Posterior cingulate gyrus (tissue), 11 donors: ENCODE results near the gene ZNHIT1.
A peak's percentile ranks its signal among the peaks of the same experiment; 100 is the strongest.

Source experiments
- DNase-seq, 10 donors: peaks; one replicate each; pipeline versions ENCODE4 v3.0.0 to v3.0.0-alpha.2; 2020 to 2021; ENCODE audit warnings: mixed read lengths in 3 of 10
- intact Hi-C: fragments of 100-400 bp; cut with DNase I; formaldehyde crosslinking; loops from one replicate; pipeline ENCODE4 v1.15.1; 2023

Gene ZNHIT1

GRCh38 chr7:101217388-101218235, at the start of gene ZNHIT1, which contains the start of gene PLOD3:
Gene ZNHIT1 (plus strand): TSS chr7:101218165. CDS start chr7:101218196, 31 bp downstream.
Gene PLOD3 (minus strand): TSS chr7:101217581. CDS start chr7:101217274, 307 bp downstream.
- DNase-seq, result peak; percentile 87 to 99 (median 94)
- intact Hi-C loops, result loop anchor here (2.0 kb wide), 1 partner anchor 27 kb away; the partner anchor contains the start of gene FIS1

- intact Hi-C loops, result no loop called here
- DNase-seq, result no peak
Observed at GRCh38 chr7:101168412-101169049, 49.4 kb upstream of the ZNHIT1 start.

DNA sequence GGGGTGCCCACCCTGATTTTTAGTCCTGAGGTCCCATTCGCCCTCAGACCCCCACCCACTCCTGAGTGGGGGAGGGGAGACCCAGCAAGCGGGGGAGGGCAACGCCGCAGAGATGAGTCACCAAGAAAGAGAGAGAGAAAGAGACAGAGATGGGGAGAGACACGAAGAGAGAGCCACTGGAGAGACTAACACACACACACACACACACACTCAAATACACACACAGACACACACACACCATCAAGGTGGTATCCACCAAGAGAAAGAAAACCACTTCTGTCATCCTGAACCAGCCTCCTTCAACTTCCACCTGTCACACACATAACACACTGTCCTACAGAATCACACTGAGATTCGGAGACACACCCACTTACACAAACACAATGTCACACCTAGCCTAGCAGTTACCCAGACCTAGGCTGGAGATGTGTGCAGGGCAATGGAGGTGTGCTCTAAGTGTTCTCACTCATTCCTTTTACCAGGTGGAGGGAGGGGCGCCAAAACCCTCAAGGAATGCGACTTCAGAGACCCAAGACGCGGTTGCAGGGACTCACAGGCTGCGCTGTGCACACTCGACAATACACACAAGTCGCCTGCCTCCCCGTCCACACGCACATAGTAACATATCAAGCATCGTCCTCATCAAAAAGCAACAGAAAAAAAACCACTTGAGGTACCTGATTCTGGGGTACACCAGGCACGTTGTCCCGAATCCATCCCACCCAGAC, 48.7 kb upstream of the ZNHIT1 start:
- DNase-seq, result no peak
- intact Hi-C loops, result no loop called here

DNA sequence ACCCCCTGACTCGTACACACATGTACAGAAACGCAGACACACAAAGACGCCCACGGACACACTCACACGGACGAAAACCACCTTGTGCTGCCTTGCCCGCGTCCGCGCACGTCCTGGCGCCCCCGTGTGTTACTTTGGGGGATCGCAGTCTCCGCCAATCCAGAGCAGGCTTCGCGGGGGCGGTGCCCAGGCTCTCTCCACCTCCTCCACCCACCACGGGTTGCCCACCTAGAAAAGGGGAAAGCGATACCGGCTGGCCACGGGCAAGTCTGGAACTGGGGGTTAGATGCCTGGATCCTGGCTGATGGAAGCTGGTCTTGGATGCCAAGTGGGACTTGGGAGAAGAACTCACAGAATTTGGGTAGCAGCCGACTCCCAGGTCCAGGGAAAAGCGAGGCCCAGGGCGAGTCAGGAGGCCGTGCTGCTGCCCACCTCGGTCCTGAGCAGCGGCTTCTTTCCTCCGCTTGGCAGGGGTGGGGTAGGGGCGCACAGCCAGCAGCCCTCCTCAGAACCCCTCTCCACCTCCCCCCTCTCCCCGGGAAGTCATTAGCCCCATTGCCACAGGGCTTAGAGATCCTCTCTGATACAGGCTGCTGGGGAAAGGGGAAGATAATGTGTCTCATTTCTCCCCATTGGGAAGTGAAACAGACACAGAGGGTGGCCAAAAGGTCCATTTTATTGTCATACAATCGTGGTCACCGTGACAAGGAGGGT, 48.0 kb upstream of the ZNHIT1 start:
- intact Hi-C loops, result no loop called here
- peak; percentile 52 to 95 (median 78) for DNase-seq

DNA sequence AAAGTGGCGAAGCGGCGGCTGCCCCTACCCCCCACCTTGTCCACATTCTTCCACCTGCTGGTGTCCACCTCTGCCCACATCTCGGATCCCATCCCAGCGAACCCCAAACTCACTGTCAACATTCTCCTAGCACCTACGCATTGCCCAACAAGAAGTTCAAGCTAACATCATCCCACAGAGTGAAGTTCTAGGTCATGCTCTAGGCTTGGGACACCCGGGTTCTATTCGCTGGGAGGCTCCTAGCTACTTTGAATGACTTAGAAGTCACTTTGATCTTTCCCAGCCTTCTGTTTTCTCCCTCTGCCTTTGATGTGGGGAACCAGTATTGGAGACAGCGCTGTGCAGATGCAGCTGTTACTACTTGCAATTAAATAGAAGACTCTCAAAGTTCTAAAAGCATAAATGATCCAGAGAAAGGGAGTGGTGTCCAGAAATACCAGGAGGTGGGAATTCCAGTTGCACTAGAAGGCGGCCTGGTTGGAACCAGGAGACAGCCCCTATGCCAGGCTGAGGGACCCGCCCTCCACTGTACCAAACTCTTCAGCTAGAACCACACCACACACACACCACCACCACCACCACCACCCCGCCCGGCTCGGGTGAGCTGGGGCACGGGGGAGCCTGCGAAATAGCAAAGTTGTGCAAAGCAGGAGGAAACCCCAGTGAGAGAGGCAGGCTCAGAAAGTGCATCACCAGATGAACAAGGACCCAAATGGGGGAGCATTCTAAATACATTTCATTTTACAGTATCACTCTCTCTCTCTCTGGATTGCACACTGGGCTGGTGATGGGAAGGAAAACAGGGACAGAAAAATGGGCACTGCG, 47.1 kb upstream of the ZNHIT1 start:
- DNase-seq, result peak in 2 of 10 donors; percentile 35 to 49
- intact Hi-C loops, result no loop called here

DNA sequence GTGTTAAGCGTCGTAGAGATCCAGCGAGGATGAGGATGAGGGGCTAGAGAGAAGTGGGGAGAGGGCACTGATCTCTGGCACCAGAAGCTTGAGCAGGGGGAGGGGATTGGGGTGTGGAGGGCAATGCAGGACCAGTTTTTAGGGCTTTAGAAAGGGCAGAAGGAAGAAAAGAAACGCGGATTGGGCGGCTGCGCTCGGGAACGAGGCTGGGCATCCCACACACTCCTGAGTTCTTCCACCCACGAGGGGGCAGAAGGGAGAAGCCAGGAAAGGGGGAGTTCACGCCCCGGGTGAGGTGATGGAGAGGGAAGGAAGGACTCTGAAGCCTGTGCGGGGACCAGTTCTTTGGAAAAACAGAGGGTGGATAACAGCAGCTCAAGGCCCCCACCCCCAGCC, 46.5 kb upstream of the ZNHIT1 start:
- intact Hi-C loops, result no loop called here
- DNase-seq, result peak in 2 of 10 donors; percentile 33 to 48

- intact Hi-C loops, result no loop called here
- no peak for DNase-seq
Observed at GRCh38 chr7:101172005-101172853, 45.7 kb upstream of the ZNHIT1 start.

- intact Hi-C loops, result no loop called here
- peak in 2 of 10 donors; percentile 37 to 74 for DNase-seq
Observed at GRCh38 chr7:101172854-101173751, 44.9 kb upstream of the ZNHIT1 start.

- peak in 1 of 10 donors; percentile 15 for DNase-seq
Observed at GRCh38 chr7:101173752-101174244, 44.2 kb upstream of the ZNHIT1 start.

GRCh38 chr7:101174322-101174854, 43.6 kb upstream of the ZNHIT1 start:
- intact Hi-C loops, result no loop called here
- no peak for DNase-seq

More at GRCh38 chr7:101173752-101174244, 44.2 kb upstream of the ZNHIT1 start:
- intact Hi-C loops, result no loop called here

DNA sequence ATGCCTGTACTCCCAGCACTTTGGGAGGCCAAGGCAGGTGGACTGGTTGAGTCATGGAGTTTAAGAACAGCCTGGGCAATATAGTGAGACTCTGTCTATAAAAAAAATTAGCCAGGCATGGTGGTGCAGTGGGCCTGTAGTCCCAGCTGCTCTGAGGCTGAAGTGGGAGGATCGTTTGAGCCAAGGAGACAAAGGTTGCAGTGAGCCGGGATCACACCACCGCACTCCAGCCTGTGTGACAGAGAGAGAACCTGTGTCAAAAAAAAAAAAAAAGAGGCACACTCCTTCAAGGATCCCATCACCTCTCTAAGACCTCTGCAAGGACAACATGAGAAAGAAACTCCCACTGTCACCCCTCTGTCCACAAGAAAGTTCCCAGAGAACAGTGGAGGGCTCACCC, 42.3 kb upstream of the ZNHIT1 start:
- no peak for DNase-seq
- intact Hi-C loops, result no loop called here

GRCh38 chr7:101177644-101178043, 40.3 kb upstream of the ZNHIT1 start:
- intact Hi-C loops, result no loop called here
- no peak for DNase-seq

DNA sequence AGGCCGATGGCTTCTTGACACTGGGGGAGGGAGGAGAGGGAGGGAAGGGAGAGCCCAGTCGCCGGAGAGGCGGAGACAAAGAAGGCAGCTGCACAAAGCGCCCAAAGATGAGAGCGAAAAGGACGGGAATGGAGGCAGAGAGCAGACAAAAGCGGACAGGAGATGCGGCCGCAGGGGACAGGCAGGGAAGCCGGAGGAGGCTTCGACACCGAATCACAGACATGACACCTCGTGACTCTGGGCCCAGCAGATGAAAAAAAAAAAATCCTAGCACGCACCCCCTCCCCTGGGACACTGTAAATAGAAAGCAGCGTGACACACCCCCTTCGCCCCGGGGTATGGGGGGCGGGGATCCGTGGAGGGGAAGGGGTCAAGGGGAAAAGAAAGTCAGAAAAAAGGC, 38.8 kb upstream of the ZNHIT1 start:
- DNase-seq, result no peak

DNA sequence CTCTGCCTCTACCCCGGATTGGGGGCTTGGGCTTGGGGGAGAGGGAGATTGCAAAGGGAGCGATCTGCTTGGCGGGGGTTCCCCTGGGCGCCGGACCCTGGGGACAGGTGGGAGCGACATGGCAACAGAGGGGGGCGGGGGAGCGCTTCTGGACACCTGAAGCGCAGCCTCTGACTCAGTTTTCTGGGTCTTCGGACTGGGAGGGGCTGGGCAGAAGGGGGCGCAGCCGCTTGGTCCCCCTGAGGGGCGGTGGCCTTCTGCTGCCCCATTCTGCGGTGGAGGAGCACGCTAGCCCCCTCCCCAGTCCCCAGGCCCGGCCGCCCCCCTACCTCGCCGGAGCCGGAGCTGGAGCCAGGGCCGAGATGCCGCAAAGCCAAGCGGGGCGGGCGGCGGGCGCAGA, 38.3 kb upstream of the ZNHIT1 start:
- no peak for DNase-seq
- intact Hi-C loops, result no loop called here

More for the DNA sequence above, 38.8 kb upstream of the ZNHIT1 start:
- intact Hi-C loops, result no loop called here

- intact Hi-C loops, result no loop called here
Observed at GRCh38 chr7:101180130-101180755, 37.7 kb upstream of the ZNHIT1 start, which contains the start of gene NAT16. Gene NAT16 (minus strand): TSS chr7:101180293. CDS start chr7:101174807, 5,486 bp downstream.

DNA sequence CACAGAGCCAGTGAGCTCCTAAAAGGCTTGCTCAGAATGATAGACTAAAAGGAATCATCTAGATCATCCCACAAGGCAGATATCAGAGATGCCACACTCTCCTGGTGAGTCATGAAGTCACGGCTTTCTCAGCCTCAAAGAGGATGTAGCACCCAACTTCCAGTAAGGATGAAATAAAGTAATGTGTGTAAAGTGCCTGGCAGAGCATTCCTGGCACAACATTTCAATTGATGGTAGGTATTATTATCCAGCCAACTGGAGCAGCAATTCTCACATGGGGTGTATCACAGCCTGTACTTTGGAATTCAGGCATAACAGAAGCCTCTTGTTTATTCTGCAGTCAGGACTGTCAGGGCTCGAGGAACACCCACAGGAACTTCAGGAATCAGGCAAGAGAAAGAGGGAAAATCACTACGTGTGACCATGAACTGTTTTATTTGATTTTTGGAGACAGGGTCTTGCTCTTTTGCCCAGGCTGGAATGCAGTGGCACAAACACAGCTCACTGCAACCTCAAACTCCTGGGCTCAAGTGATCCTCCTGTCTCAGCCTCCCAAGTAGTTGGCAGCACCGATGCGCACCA, 32.6 kb upstream of the ZNHIT1 start:
- DNase-seq, result no peak
- intact Hi-C loops, result no loop called here

More at GRCh38 chr7:101180130-101180755, 37.7 kb upstream of the ZNHIT1 start, which contains the start of gene NAT16:
- no peak for DNase-seq
